NCI-H1694 treated with DMSO at 0.1 percent for 48 hours (cell line): ENCODE data around the gene PHACTR3.

Experiments used
- DNase-seq: peaks from one replicate; lab custom pipeline; 2025; lab: John Stamatoyannopoulos, UW

PHACTR3 gene

DNA sequence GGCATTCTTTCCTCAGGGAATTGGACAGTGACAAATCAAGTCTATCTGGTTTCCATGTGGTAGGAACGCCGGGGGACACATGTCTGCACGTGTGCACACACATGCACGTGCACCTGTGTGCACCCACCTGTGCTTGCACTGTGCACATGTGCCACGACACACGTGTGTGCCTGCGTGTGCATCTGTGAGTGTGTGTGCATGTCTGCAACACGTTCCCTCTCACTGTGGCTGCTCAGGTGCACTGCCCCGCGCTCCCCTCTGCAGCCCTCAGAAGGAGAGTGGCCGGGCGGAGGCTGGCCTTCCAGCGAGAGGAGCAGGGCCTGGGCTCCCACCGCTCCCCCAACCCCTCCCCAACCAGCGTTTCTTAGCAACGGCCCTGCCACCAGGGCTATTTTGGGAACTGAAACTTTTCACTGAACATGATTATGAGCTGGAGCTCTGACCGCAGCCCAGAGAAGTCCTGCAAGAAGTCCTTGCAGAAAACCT lies 147.8 kb downstream of the PHACTR3 start:
- DNase-seq, result no peak

DNA sequence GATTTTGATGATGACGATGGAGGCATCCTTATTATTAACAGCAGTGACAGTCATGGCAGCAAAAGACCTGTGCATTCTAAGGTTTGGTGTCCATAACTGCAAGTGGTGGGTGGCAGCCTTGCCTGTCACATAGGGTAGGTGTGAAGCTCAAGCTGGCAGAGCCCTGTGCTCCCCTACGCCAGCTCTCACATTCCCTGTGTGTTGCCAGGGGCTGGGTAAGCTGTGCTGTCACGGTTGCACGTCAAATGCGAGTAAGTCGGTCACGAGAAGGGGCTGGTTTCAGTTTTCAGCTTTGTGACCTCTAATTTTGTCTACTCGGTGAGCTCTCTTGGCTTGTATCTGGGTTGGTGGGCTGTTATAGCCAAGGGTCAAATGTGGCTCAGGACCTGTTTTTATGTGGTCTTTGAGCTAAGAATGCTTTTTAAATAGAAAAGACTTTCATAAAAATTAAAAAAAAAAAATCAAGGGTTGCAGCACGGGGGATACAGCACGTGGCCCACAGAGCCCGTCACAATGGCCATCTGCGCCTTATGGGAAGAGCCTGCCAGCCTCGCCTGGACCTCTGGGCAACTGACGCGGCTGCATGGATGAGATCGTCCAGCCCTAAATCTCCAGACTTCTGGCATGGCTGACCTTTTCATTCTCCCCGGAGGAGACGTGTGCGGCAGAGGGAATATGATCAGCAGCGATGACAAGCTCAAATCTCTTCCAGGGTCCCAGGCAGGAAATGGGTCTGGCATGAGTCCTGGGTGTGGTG lies 148.5 kb downstream of the PHACTR3 start:
- DNase-seq, result no peak

DNA sequence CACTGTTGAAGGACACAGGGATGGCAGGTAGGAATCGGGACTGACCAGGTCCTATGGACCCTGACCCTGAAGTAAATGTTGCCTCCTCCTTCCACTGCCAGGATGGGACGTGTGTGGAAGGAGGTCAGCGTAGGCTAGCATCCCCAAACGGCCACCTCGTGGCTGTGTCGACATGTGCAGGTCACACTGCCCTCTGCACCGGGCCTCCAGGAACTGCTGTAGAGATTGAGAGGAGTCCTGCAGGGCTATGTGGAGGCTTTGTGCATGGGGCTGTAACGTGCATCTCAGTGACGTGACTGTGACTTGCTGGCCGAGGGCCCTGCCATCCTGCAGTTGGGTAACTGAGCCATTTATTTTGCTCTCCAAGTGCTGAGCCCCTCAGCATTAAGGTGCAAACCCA lies 149.5 kb downstream of the PHACTR3 start:
- DNase-seq, result no peak

DNA sequence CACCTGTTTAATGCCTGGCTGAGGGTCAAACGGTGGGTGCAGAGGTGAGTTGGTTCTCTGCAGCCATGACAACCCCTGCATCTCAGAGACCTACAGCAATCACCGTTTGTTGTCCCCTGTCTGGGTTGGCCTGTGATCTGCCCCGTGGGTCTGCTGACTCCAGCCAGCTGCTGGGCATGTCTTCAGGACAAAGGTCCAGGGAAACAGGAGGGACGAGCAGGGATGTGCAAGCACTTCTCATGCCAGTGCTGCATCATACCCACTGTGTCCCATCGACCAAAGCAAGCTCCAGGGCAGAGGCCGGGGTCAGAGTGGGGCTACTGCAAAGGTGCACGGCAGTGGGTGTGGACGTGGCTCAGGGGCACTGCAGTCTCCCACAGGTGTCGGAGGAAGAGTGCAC lies 150.2 kb downstream of the PHACTR3 start:
- no peak for DNase-seq

DNA sequence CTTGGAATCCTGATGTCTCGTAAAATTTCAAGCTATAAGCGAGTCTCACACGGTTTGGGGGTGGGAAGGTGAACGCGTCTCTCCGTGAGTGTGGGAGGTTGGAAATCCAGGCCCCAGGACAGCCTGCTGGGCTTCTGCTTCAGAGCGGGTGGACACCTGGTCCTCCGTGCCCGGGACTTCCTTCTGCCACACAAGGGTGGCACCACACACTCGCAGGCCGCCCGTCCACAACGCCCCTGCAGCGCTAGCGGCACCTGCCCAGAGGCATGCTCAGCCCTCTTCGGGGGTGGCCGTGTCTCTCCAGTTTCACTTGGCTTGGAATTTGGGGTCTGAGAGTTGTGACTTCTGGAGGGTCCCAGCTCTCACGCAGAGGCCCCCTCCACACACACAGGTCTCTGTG lies 151.9 kb downstream of the PHACTR3 start:
- no peak for DNase-seq

DNA sequence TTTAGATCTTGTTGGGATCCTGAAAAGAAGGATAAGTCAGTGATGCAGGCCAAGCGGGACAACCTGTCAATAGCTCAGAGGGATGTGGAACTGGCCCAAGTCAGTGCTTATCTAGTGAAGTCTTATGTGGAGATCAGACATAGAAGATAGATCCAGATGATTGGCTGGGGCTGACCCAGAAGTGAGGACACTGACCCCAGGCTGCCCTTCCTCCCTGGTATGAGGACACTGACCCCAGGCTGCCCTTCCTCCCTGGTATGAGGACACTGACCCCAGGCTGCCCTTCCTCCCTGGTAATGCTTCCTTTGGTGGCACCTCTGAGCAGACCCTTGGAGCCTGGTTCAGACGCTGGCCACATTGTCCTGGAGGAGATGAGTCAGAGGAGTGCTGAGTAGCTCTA lies 159.7 kb downstream of the PHACTR3 start:
- no peak for DNase-seq

DNA sequence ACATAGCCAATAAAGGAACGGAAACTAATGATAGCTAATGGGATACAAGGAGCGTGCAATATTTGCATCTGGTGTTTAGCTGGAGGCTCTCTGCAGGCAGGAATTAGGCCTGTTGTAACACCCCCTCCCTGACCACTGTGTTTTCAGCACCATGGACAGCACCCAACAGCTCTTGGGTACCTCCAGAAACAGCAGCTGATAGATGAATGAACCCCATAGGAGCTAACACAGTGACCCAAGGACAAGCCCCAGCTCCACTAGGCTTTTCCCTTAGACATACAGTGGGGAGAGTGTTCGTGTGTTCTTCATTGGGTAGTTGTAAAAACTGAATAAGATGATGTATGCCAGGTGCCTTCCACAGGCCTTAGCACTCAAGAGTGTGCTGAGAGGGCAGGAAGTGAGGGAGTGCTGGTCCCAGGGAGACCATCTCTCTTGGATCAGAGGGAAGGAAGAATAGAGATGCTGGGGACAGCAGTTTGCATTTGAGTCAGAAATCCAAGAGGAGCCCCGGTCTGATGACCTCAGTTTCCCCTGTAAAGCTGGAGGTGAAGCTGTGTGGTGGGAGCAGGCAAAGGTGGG lies 161.3 kb downstream of the PHACTR3 start:
- no peak for DNase-seq

DNA sequence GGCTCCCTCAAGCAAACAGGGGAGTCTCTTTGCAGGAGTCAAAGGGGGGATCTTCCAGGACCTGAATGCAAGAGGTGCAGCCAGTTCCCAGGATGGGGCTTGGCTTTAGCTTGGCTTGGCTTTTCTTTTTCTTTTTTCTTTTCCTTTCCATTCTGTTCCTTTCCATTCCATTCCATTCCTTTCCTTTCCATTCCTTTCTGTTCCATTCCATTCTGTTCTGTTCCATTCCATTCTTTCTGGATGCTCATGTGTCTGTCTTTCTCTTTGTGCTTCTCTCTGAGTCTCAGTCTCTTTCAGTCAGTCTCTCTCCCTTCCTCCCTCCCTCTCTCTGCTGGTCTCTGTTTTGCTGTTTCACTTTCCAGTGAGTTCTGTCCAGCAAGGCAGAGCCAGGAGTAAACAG lies 163.3 kb downstream of the PHACTR3 start:
- DNase-seq, result no peak

DNA sequence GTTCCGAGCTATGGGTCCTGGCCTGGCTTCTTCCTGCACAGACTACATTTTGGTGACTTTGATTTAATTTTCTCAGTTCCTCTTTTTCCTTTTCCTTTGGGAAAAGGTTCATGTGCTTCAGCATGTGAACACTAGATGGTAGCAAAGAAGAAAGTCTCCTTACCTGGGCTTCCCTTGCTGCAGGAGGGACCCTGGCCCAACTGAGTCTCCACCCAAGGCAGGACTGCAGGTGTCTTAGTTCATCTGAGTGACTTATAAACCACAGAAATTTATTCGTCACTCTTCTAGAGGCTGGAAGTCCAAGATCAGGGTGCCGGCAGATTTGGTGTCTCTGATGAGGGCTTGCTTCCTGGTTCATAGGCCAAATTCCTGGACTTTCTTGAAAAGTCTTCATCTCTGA lies 165.9 kb downstream of the PHACTR3 start:
- no peak for DNase-seq

DNA sequence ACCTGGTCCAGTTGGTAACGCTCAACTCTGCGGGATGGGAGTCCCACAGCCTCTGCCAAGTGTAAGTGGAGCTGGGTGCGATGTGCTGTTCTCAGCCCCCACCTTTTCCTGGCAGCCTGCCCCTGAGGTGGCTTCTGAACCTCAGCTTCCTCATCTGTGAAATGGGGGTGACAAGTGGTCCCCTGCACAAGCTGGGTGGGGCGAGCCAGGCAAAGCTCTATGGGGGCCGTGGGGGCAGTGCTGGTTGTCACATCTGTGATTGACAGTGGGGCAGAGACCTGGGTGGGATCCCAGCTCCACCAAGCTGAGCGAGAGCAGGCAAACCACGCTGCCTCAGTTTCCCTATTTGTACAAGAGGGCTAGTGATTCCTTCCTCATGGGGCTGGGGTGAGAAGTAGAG lies 166.5 kb downstream of the PHACTR3 start:
- no peak for DNase-seq

DNA sequence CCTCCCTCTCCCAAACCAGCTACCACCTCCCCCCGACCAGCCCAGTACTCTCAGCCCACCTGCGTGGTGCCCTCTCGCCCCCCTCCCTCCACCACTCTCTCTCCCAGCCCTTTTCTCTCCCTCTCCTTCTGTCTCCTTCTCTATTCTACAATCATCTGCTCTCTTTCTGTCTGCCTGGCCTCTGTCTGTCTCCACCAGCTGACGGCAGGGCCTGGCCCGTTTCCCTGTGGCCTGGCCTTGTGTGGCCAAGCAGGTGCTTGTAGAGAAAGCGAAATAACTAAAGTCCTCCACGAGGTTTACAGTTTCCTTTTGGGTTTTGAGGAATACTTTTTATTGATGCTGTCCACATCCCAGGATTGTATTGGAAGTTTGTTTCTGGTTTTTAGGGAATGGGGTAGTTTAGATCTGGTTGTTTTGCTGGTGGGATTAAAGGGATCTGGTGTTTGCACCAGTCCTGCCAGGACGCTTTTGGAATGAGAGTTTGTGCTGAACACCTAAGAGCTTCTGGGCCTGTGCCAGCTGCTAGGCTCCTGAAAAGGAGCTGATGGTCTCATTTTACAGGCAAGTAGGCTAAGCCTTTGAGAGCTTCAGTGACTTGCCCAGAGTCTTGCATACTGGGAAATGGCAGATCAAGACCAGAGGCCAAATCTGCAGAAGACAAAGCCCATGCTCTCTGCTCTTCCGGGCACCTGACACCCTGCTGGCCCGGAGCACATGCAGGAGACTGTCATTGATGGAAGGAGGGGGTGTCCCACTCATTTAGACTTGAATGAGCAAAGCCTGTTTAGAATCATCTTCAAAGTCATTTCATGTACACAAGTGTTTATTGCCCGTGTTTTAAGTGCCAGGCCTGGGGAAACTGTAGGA lies 167.4 kb downstream of the PHACTR3 start:
- DNase-seq, result no peak

DNA sequence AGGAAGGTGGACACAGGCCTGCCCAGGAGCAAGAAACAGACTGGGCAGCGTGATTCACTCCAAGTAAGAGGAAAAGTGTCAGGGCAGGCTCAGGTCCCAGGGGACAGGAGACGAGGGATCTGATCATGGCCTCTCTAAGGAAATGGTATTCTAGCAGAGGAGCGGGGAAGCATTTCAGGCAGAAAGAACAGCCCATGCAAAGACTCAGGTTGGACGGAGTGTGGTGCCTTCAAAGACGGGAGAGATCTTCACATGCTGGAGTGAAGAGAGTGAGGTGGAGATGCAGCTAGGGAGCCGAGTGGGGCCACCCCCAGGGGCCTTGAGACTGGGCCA lies 168.0 kb downstream of the PHACTR3 start:
- DNase-seq, result no peak

DNA sequence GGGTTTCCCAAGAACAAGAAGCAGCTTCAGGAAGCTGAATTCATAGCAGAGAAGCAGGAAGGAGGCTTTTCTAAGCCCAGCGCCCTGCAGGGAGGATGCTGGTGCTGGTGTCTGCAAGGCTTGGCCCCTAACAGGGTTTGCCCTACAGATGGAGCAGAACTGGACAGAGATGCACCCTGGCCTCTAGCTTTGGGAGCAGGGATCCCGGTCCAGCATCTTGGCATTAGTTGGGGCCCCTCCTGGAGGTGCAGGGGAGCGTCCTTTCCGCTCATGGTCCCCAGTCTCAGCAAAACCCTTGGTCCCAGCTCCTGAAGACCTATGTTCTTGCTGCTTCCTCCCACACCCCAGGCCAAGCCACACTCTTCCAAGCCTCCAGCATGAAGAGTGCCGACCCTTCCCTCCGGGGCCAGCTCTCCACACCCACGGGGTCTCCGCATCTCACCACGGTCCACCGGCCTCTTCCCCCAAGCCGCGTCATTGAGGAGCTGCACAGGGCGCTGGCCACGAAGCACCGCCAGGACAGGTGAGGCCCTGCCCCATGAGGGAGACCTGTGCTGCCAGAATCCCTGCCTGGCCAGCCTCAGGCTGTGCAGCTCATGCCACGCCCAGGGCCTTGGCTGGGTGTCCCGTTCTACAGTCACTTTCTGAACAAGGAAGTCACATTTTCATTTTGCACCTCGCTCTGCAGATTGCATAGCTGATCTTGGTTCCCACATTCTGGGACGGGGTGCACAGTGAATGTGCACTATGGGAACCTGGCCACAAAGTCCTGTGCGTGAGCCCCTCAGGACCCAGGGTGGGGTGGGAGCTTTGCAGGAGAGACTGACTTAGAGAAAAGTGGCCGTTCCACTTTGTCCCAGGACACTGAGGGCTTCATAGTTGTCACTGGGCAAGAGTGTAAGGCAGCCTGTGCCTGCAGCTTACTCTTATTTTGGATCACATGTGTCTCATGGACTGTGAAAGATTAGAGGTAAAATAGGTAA lies 168.9 kb downstream of the PHACTR3 start:
- DNase-seq, result no peak

DNA sequence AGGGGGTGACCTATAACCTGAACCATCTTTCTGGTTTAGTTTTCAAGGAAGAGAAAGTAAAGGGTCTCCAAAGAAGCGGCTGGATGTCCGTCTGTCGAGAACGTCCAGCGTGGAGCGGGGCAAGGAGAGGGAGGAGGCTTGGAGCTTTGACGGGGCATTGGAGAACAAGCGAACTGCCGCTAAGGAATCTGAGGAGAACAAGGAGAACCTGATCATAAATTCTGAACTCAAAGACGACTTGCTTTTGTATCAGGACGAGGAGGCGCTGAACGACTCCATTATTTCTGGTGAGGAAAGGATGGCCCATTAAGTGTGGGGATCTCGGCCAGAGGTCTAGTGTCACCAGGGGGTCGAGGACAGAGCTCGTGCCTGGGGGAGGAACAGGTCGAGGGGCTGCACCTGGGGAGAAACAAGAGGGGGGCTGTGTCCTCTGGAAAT lies 169.9 kb downstream of the PHACTR3 start:
- DNase-seq, result no peak

DNA sequence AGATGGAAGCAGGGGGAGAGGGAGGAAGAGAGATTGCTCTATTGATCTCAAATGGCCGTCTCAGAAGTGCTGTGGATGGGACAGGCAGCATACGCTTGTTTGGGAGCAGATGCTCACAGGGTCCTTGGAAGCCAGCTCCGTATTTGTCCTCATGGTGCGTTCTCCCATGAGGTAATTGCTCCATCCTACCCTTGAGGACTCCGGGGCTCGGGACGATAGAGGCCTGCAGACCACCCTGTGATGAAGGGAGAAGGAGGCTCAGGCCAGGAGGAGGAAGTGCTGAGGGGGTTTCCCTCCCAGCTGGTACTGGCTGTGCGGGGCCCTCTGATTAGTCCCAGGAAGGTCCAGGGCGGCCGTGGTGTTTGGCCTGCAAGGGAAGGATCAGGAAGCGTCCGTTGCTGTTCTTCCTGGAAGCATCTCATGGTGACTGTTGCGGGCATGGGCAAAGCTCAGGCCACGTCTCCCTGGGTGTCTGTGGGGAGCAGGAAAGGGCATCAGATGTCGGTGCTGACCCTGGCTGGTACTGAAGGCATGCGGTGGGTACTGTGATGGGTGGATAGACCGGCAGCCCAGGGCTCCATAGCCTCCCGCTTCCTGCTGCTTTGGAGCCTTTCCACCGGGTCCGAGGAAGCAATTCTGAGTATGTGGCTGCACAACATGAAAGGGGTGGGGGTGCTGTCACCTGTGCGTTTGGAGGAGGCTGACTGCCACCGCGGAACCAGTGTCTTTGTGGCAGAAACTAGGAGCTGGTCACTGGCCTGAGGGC lies 170.8 kb downstream of the PHACTR3 start:
- DNase-seq, result no peak

DNA sequence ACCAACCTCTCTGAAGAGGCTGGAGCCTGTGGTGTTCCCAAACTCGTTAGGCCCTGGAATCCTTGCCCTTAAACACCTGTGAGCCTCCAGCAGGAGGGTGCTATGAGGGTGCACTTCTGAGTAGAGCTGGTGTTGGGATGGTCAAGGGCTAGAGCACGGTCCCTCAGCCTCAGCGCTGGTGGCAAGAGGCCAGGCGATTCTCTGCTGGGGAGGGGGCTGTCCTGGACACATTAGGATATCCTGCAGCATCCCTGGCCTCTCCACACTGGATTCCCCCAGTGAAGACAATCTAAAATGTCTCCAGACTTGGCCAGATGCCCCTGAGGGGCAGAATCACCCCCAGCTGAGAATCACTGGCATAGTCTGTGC lies 171.3 kb downstream of the PHACTR3 start:
- no peak for DNase-seq

DNA sequence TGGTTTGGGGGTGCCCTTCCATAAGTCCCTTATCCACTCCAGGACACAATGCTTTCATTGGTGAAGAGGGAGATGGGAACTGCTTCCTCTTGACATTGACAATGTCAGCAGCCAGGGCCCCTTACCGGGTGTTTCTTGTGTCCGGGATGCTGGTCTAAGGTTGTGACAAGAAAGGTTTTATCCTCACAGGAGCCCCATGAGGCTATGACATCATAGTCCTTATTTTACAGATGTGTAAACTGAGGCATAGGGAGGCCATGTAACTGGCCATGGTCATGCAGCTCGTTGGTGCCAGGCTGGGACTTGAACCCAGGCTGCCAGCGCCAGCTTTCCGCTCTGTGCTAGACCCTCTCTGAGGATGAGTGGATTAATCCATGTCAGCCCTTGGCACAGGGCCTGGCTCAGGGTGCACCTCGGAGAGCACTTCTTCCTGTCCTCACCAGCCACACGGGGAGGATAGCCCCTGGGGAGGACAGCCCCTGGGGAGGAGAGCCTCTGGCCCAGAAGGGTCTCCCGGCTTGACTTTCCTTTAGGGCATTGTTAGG lies 171.8 kb downstream of the PHACTR3 start:
- DNase-seq, result no peak

DNA sequence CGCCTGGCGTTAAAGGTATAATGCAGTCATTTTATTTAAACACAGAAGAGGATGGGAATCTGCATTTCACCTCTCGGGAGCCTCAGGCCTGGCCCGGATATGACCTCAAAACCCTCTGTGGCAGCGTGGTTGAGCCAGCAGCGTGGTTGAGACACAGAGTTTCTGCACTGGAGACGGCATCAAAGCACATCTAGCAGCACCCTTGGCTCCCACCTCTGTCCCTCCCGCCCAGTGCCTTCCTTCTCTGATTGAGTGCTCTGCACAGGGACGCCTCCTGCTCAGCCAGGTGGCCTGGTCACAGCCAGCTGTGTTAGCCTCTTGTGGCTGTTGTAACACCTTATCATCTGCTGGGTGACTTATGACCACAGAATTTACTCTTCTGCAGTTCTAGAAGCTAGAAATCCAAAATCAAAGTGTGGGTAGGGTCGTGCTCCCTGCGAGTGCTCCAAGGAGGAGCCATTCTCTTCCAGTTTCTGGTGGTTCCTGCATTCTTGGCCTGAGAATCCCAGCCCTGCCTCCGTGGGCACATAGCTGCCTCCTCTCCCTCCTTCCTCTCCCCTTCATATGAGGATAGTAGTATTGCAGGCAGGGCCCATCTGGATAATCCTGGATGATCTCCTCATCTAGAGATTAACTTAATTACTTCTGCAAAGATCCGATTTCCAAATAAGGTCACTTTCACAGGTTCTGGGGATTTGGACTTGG lies 172.4 kb downstream of the PHACTR3 start:
- DNase-seq, result no peak

DNA sequence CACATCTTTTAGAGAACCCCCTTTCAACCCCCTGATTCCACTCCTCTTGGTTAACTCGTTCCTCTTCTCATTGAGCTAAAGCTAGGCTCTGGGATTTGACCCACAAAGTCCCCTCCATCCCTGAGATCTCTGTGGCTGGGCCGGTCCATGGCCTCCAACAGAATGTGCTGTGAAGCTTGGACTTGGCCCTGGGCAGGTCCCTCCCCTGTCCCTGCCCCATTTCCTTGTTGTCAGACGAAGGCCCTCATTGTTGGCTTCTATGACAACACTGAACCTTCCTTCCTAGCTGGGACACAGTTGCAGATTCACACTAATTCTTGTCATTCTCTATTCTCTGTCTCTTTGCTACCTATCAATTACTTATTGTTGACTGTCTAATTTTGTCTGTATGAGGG lies 173.0 kb downstream of the PHACTR3 start:
- no peak for DNase-seq
